ENCODE measurements around the gene OR10AD1.
A peak's percentile ranks its signal among the peaks of the same experiment; 100 is the strongest.

The OR10AD1 gene

DNA sequence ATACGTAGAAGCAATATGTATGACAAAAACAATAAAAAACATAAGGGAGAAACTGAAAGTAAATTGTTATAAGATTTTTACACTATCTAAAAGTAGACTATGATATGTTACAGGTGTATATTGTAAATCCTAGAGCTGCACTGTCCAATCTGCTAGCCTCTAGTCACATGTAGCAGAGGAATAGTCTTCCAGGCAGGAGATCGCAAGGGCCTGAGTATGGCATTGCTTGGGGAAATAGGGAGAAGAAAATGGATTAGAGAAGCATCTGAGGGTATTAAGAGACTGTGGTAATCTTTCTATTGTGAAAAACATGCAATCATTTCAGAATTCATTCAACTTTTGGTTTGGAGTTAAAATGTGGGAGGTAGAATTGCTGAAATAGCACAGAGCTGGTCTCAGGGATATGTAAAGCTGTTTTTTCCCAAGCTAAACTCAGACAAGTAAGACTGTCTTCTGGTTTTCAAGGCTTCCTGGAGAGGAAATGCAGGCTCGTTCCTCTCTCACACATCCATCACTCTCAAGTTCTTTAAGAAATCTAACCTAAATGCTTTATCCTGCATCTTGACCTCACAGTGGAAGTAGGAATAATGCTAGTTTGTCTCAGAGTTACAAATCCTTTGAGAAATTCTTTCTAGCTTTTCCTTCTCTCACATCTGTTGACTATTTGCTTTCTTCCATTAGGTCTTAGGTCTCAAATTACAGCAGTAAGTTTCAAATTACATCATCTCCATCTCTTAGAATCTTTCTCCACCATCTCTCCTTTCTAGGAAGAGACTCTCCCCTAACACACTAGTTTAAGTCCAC is 27.3 kb downstream of the OR10AD1 start:
- DNase-seq = no peak
- no peaks in the 10 kb centered on the region for H3K27me3 ChIP-seq (replicated peaks; ENCODE audit: insufficient read depth, low read length)
- H3K36me3 ChIP-seq (replicated peaks; ENCODE audit: insufficient read depth, low read length) = no peaks in the 10 kb centered on the region
- H3K4me1 ChIP-seq (ENCODE audit: low read length) = 0 out of 2 replicates have a peak, but pooled peaks cover 5% of the 10 kb centered on the region
- no peaks in the 10 kb centered on the region for H4K20me1 ChIP-seq (ENCODE audit: insufficient read depth, low read length)
- H3K79me2 ChIP-seq (ENCODE audit: low read length) = no peaks in the 10 kb centered on the region
- no peaks in the 10 kb centered on the region for H3K9me2 ChIP-seq (replicated peaks; ENCODE audit: insufficient read depth, low read length)
- TF ChIP-seq, protein P1, sequence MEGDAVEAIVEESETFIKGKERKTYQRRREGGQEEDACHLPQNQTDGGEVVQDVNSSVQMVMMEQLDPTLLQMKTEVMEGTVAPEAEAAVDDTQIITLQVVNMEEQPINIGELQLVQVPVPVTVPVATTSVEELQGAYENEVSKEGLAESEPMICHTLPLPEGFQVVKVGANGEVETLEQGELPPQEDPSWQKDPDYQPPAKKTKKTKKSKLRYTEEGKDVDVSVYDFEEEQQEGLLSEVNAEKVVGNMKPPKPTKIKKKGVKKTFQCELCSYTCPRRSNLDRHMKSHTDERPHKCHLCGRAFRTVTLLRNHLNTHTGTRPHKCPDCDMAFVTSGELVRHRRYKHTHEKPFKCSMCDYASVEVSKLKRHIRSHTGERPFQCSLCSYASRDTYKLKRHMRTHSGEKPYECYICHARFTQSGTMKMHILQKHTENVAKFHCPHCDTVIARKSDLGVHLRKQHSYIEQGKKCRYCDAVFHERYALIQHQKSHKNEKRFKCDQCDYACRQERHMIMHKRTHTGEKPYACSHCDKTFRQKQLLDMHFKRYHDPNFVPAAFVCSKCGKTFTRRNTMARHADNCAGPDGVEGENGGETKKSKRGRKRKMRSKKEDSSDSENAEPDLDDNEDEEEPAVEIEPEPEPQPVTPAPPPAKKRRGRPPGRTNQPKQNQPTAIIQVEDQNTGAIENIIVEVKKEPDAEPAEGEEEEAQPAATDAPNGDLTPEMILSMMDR (IDR thresholded peaks at IDR 0.05; ENCODE audit: low read length) = no peak
- TF ChIP-seq EZH2 (optimal IDR thresholded peaks at IDR 0.05; ENCODE audit: low read depth, low read length) = no peak
- no peak for TF ChIP-seq EZH2phosphoT487 (IDR thresholded peaks at IDR 0.05; ENCODE audit: low read length)
- H3K4me2 ChIP-seq (ENCODE audit: low read depth, low read length) = no peak overlapping the region
- H2AFZ ChIP-seq (ENCODE audit: low read length) = no peak overlapping the region
- H3K4me3 ChIP-seq (ENCODE audit: low read length) = no peak overlapping the region
- no peaks in the 10 kb centered on the region for H3F3A ChIP-seq (ENCODE audit: insufficient read depth, low read length)
- H3K9ac ChIP-seq (ENCODE audit: low read length) = no peak overlapping the region
- H3K9me3 ChIP-seq (replicated peaks; ENCODE audit: insufficient read depth, low read length) = no peaks in the 10 kb centered on the region
- H3K27ac ChIP-seq (ENCODE audit: low read length) = no peak overlapping the region

DNA sequence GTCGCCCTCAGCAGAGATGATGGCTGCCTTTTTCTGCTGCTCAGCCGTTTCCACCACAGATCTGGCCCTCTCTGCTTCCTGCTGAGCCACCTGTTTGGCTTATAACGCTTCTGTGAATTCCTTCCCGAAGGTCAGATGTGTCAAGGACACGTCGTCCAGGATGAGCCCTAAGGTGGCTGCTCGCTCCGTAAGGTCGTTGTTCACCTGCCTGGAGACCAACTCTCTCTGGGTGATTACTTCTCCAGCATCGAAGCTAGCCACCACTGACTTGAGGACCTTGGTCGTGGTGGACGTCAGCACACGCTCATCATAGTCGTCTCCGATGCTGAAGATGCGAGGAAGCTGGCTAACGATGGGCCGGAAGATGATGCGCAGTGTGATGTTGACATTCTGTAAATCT is 34.1 kb downstream of the OR10AD1 start:
- DNase-seq = no peak
- TF ChIP-seq EZH2phosphoT487 (IDR thresholded peaks at IDR 0.05; ENCODE audit: low read length) (no peak), EZH2 (optimal IDR thresholded peaks at IDR 0.05; ENCODE audit: low read depth, low read length) (no peak)
- TF ChIP-seq, protein P1 (IDR thresholded peaks at IDR 0.05; ENCODE audit: low read length) = no peak
- Histone ChIP-seq H3K27ac (ENCODE audit: low read length) (no peak overlapping the region), H3K9me3 (replicated peaks; ENCODE audit: insufficient read depth, low read length) (no peaks in the 10 kb centered on the region), H3K9ac (ENCODE audit: low read length) (no peak overlapping the region), H3K9me2 (replicated peaks; ENCODE audit: insufficient read depth, low read length) (no peaks in the 10 kb centered on the region), H3K4me1 (ENCODE audit: low read length) (no peaks in the 10 kb centered on the region), H3F3A (ENCODE audit: insufficient read depth, low read length) (no peaks in the 10 kb centered on the region), H3K4me2 (ENCODE audit: low read depth, low read length) (no peak overlapping the region), H3K27me3 (replicated peaks; ENCODE audit: insufficient read depth, low read length) (no peaks in the 10 kb centered on the region), H3K36me3 (replicated peaks; ENCODE audit: insufficient read depth, low read length) (no peaks in the 10 kb centered on the region), H4K20me1 (ENCODE audit: insufficient read depth, low read length) (no peaks in the 10 kb centered on the region), H2AFZ (ENCODE audit: low read length) (no peak overlapping the region), H3K79me2 (ENCODE audit: low read length) (no peaks in the 10 kb centered on the region), H3K4me3 (ENCODE audit: low read length) (no peak overlapping the region)

DNA sequence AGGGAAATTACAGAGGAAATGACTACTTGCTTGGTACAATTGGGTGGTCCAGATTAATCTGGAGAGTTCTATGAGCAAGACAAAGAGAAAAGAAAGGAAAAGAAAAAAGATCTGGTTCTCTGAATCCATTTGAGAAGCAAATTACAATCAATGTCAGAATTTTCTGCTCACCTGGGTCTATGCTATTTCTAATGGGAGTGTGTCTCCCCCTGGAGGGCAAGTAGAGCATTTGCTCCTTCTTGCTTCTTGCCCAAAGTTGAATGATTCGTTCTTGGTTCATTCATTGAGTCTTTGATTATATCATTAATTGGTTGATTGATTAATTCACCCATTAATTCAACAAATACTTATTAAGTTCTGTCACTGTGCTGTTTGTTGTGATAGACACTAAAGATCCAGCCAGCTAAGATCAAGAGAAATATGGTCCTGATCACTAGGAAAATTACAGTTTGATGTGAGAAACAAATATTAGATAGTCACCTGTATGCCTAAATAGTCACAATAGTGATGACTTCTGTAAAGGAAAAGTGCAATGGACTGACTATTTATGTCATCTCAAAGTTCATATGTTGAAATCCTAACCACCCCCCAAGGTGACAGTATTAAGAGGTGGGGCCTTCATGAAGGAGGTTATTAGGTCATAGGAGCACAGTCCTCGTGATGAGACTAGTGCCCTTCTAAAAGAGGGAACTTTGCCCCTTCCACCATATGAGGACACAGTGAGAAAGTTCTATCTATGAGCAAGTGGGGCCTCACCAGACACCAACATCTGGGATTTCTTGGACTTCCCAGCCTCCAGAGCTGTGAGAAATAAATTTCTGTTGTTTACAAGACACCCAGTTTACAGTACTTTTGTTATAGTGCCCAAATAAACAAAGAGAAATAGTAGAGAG is 37.8 kb downstream of the OR10AD1 start:
- Histone ChIP-seq H3K27me3 (replicated peaks; ENCODE audit: insufficient read depth, low read length) (no peaks in the 10 kb centered on the region), H3K4me1 (ENCODE audit: low read length) (no peaks in the 10 kb centered on the region), H3K27ac (ENCODE audit: low read length) (no peak overlapping the region), H3K9ac (ENCODE audit: low read length) (no peak overlapping the region), H3K36me3 (replicated peaks; ENCODE audit: insufficient read depth, low read length) (no peaks in the 10 kb centered on the region), H2AFZ (ENCODE audit: low read length) (no peak overlapping the region), H3K9me2 (replicated peaks; ENCODE audit: insufficient read depth, low read length) (no peaks in the 10 kb centered on the region), H3K79me2 (ENCODE audit: low read length) (no peaks in the 10 kb centered on the region), H3K9me3 (replicated peaks; ENCODE audit: insufficient read depth, low read length) (no peaks in the 10 kb centered on the region), H4K20me1 (ENCODE audit: insufficient read depth, low read length) (no peaks in the 10 kb centered on the region), H3F3A (ENCODE audit: insufficient read depth, low read length) (no peaks in the 10 kb centered on the region), H3K4me2 (ENCODE audit: low read depth, low read length) (no peak overlapping the region), H3K4me3 (ENCODE audit: low read length) (no peak overlapping the region)
- TF ChIP-seq, protein P1 (IDR thresholded peaks at IDR 0.05; ENCODE audit: low read length) = peak; percentile 89
- TF ChIP-seq EZH2phosphoT487 (IDR thresholded peaks at IDR 0.05; ENCODE audit: low read length) = no peak
- DNase-seq = peak; percentile 58

Measured in MM.1S (cell line).